Measurements from ENCODE around the gene CLBA1. TPM values are rescaled to one million over a fixed set of nuclear protein-coding genes. Genes with fewer than 3 reads are reported as not detected.
A peak's percentile ranks its signal among the peaks of the same experiment; 100 is the strongest.

Gene CLBA1
- total RNA-seq, 1 experiment from 2014 or later = 3.5 TPM

- H3K4me3 ChIP-seq (ENCODE audit: insufficient read depth, low read depth, low read length) = peak overlapping the region; percentile 32
- DNase-seq = no peak
- H3K27me3 ChIP-seq (ENCODE audit: control insufficient read depth, insufficient read depth, low read length) = peaks cover 35% of the 10 kb centered on the region
- H3K36me3 ChIP-seq (replicated peaks; ENCODE audit: control insufficient read depth, insufficient read depth, low read length) = no peaks in the 10 kb centered on the region
Measured at GRCh38 chr14:104978746-104979691, 6.6 kb upstream of the CLBA1 start.

DNA sequence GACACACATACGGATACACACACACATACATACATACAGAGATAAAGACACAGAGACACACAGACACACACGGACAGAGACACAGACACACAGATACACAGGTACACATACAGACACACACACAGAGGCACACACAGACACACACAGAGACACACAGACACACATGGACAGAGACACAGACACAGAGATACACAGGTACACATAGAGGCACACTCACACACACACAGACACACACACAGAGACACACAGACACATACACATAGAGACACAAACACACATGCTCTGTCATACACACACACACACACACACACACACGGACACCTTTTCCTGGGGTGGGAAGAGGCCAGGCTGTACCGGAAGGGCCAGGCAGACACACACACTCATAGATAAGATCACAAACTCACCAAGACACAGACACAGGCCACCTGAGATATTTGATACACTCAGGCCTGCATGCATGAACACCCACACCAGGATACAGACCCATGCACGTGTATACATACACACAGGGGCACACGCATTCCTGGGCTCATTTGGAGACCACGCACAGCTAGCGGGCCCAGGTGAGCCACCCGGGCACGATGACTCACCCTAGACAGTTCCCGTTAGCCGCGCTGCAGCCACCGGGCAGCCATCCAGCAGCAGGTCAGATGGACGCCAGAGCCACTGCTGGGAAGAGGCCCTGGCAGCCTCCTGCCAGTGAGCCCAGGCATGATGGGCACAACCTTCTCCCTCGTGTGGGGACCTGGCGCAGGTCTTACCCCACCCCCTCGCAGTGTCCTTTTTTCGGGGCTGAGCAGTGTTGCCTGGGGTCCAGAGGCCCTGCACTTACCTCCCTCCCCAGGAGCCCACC lies 5.6 kb upstream of the CLBA1 start:
- Histone ChIP-seq H3K27me3 (ENCODE audit: control insufficient read depth, insufficient read depth, low read length) (peaks cover 35% of the 10 kb centered on the region), H3K4me3 (ENCODE audit: insufficient read depth, low read depth, low read length) (no peak overlapping the region), H3K36me3 (replicated peaks; ENCODE audit: control insufficient read depth, insufficient read depth, low read length) (no peaks in the 10 kb centered on the region)
- no peak for DNase-seq

DNA sequence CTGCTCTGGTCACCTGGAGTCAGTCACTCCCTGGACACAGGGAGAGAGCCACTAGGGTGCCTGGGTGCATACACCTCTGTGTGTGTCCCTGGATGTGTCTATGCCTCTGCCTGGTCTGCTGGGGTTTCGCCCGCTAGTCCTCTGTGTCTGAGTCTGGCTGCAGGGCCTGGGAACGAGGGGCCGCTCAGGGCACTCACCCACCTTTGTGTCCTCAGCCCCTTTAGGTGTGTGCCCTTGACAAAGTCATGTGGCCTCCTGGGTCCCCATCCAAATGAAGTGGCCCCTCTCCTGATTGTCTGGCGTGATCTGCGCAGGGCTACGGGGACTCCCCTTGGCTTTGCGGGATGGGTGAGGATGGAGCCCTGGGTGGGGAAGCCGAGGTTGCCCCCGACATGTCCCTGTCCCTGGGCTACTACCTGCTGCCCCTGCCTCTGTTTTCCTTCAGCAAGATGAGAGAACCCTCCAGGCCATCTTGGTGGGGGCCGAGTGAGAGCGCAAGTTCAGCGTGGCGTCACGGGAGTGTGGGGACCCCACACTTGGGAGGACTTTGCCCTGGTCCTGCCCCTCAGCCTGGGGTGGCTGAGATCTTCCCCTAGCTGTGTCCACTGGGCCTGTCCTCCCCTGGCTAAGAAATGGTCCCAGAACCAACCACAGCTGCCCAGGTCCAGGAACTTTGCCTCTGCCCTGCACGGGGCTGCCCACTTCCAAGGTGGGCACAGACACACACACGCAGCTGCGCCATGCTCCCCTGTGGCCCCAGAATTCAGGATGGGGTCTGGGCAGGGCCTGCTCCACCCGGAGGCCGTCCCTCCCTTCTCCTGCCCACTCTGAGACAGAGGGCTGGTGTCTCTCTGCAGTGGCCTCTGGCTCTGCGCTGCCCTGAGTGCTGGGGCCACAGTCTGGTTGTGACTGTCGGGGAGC lies 4.7 kb upstream of the CLBA1 start:
- H3K36me3 ChIP-seq (replicated peaks; ENCODE audit: control insufficient read depth, insufficient read depth, low read length) = no peaks in the 10 kb centered on the region
- H3K4me3 ChIP-seq (ENCODE audit: insufficient read depth, low read depth, low read length) = no peak overlapping the region
- no peak for DNase-seq
- H3K27me3 ChIP-seq (ENCODE audit: control insufficient read depth, insufficient read depth, low read length) = peaks cover 35% of the 10 kb centered on the region

DNA sequence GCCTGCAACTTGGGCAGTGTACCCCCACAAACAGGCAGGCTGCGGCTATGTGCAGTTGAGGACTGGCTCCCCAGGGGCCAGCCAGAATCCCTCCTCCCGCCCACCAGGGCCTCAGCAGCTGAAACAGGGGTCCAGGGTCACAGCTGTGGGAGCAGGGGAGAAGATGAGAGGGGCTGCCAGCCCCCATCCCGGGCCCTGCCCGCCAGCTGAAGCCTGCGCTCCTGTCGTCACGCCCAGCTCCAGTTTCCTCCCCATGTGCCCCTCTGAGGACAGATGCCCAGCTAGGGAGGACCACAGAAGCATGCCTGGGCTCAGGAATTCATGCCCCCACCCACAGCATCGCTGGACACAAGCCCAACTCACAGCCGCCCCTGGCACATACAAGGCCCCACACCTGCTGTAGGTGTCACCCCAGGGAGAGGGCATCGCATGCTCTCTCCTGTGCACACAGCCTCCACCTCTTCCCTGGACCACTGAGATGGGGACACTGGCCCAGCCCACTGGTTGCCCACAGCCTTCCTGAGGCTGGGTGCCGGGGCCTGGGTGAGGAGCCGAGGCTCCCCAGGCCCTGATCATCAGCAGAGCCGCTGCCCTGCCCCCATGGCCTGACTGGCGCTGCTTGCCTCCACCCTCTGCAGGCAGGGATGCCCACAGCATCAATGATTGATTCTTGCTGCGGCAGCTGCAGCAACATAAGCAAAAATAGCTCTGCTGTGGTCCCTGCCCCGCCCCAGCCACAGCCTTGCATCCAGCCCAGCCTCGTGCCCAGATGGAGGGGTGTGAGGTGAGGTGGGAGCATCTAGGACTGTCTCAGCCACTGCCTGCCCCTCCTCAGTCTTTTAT lies 3.7 kb upstream of the CLBA1 start:
- no peak for DNase-seq
- no peaks in the 10 kb centered on the region for H3K36me3 ChIP-seq (replicated peaks; ENCODE audit: control insufficient read depth, insufficient read depth, low read length)
- H3K27me3 ChIP-seq (ENCODE audit: control insufficient read depth, insufficient read depth, low read length) = peaks cover 31% of the 10 kb centered on the region
- H3K4me3 ChIP-seq (ENCODE audit: insufficient read depth, low read depth, low read length) = no peak overlapping the region

DNA sequence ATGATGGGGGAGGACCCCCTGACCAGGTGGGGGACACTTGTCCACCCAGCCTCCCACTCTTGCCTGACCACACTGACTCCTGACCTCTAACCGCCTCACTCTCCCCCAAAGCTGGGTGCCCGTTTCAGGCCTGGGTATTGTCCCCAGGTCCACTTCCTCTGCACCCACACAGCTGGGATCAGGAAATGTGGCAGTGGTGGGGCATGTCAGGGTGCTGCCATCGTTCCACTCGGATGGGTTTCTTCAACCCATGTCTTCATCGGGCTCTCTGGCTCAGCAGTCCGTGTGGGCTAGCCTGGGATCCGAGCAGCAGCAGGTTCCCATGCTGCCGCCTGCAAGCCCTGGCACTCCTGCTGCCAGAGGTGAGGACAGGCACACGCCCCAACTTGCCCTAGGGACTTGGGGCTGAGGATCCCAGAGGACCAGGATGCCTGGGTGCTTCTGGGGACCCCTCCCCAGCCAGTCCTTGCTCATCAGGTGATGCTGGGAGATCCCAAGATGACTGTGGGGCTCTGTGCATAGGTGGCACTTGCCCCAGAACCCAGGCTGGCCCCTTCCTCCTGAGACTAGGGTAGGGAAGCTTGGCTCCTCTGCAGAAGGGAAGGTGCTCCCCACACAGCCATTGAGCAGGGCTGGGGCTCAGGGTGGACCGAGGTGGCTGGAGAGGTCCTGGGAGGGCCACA lies 2.9 kb upstream of the CLBA1 start:
- Histone ChIP-seq H3K36me3 (replicated peaks; ENCODE audit: control insufficient read depth, insufficient read depth, low read length) (no peaks in the 10 kb centered on the region), H3K27me3 (ENCODE audit: control insufficient read depth, insufficient read depth, low read length) (peaks cover 24% of the 10 kb centered on the region), H3K4me3 (ENCODE audit: insufficient read depth, low read depth, low read length) (no peak overlapping the region)
- no peak for DNase-seq

- DNase-seq = no peak
- Histone ChIP-seq H3K27me3 (ENCODE audit: control insufficient read depth, insufficient read depth, low read length) (peaks cover 21% of the 10 kb centered on the region), H3K4me3 (ENCODE audit: insufficient read depth, low read depth, low read length) (no peak overlapping the region), H3K36me3 (replicated peaks; ENCODE audit: control insufficient read depth, insufficient read depth, low read length) (no peaks in the 10 kb centered on the region)
Measured at GRCh38 chr14:104983231-104983721, 2.3 kb upstream of the CLBA1 start.

- Histone ChIP-seq H3K4me3 (ENCODE audit: insufficient read depth, low read depth, low read length) (no peak overlapping the region), H3K27me3 (ENCODE audit: control insufficient read depth, insufficient read depth, low read length) (peaks cover 13% of the 10 kb centered on the region), H3K36me3 (replicated peaks; ENCODE audit: control insufficient read depth, insufficient read depth, low read length) (no peaks in the 10 kb centered on the region)
- no peak for DNase-seq
Measured at GRCh38 chr14:104984056-104984894, 1.3 kb upstream of the CLBA1 start.

DNA sequence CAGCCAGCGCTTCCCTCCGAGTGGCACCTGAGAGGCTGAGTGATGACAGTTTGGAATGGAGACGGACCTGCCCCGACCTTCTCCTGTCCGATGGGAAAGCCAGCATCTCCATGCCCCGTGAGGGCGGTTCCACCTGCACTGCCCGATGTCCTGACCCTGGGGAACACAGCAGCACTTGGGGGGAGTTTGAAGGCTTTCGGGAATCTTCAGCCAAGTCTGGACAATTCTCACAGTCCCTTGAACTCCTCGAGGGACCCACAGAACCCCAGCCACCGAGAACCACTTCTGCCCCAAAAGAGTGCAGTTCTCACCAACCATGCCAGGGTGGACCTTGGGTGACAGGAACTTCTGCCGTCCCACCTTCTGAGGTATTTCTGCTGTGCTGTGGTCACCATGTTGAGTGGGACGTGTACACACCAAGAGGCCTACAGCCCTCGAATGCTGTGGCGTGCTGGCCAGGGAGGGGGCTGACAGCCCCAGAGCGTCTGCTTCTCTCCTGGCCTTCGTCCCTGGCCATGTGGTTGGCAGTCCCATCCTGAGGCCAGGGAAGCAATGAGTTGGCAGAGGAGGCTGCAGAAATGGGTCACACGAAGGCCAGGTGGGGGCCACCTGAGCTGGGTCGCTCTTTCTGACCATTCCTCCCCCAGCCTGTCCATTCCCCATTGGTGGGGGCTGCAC lies 1.0 kb downstream of the CLBA1 start:
- DNase-seq = no peak
- peaks cover 3% of the 10 kb centered on the region; the same call in 1 of the 2 replicates for H3K27me3 ChIP-seq (ENCODE audit: control insufficient read depth, insufficient read depth, low read length)
- no peaks in the 10 kb centered on the region for H3K36me3 ChIP-seq (replicated peaks; ENCODE audit: control insufficient read depth, insufficient read depth, low read length)

DNA sequence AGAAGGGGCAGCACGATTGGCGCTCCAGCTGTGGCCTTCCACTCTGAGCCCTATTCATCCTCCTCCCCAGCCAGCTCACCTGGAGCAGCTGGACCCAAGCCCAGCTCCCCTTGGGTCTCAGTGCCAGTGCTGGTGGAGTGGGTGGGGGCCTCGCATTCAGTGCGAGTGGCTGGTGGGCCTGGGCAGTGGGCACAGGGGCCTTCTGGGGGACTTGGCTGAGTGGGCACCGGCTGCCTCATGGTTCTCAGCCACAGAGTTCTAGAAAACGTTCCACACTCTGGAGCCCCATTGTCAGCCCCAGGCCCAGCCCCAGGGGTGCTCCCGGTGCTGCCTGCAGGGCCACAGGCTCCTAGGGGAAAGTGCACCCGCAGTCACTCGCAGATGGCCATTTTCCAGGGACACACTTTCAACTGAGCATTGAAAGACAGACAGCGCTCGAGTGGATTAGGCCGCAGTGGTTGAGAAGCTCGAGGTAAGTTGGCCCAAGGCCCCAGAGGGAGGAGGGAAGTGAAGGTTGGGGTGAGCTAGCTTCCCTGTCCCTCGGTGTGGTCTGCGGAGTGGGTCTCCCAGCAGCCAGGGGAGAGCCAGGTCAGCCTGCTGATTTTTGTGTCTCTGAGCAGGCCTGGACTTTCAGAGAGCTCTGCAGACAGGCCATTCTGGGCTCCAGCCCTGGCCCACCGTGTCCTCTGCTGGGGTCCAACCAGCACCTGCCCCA lies 3.8 kb downstream of the CLBA1 start:
- no peaks in the 10 kb centered on the region for H3K36me3 ChIP-seq (replicated peaks; ENCODE audit: control insufficient read depth, insufficient read depth, low read length)
- no peak overlapping the region for H3K4me3 ChIP-seq (ENCODE audit: insufficient read depth, low read depth, low read length)
- peaks cover 3% of the 10 kb centered on the region; the same call in 1 of the 2 replicates for H3K27me3 ChIP-seq (ENCODE audit: control insufficient read depth, insufficient read depth, low read length)
- no peak for DNase-seq

More for the DNA sequence above, 1.0 kb downstream of the CLBA1 start:
- H3K4me3 ChIP-seq (ENCODE audit: insufficient read depth, low read depth, low read length) = no peak overlapping the region; the same call in 1 of the 2 replicates

GRCh38 chr14:104989951-104990303 lies 4.3 kb downstream of the CLBA1 start:
- Histone ChIP-seq H3K4me3 (ENCODE audit: insufficient read depth, low read depth, low read length) (no peak overlapping the region), H3K27me3 (ENCODE audit: control insufficient read depth, insufficient read depth, low read length) (peaks cover 3% of the 10 kb centered on the region; the same call in 1 of the 2 replicates), H3K36me3 (replicated peaks; ENCODE audit: control insufficient read depth, insufficient read depth, low read length) (no peaks in the 10 kb centered on the region)
- DNase-seq = no peak

DNA sequence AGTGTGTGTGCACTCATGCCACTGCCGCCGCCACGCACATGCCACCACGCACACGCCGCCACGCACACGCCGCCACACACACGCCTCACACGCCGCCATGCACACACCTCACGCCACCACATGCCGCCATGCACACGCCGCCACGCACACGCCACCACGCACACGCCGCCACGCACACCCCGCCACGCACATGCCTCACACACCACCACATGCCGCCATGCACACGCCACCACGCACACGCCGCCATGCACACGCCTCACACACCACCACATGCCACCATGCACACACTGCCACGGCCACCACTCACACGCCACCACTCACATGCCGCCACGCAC lies 6.3 kb downstream of the CLBA1 start:
- H3K27me3 ChIP-seq (ENCODE audit: control insufficient read depth, insufficient read depth, low read length) = no peaks in the 10 kb centered on the region
- H3K4me3 ChIP-seq (ENCODE audit: insufficient read depth, low read depth, low read length) = no peak overlapping the region
- no peaks in the 10 kb centered on the region for H3K36me3 ChIP-seq (replicated peaks; ENCODE audit: control insufficient read depth, insufficient read depth, low read length)
- no peak for DNase-seq

All from H7 (cell line).